Body of pancreas (tissue), 4 donors: ENCODE data around the gene LZTS3.

Experiments
- CTCF ChIP-seq, 7 experiments: fragments of 450-650 bp in 4 of 7; fragments of 200-600 bp in 3 of 7; sonication (generic) in 3 of 7; IDR thresholded peaks; one replicate each; pipeline ENCODE4 v1.5.1; 2016 to 2019; ENCODE audit warnings: antibody characterized with exemption in 7 of 7
- POLR2A ChIP-seq, 3 donors: fragments of 450-650 bp; IDR thresholded peaks; one replicate each; pipeline ENCODE4 v1.6.1; 2016; ENCODE audit warnings: antibody characterized with exemption in 3 of 3, mild to moderate bottlenecking in 2 of 3

- no peak for TF ChIP-seq POLR2A (IDR thresholded peaks at IDR 0.05)
- TF ChIP-seq CTCF (IDR thresholded peaks at IDR 0.05), result no peak
Measured at GRCh38 chr20:3189561-3190131, 16.3 kb upstream of the LZTS3 start.
